HG03575 (cell line): ENCODE results near the gene HRH3.

Experiments used
- ATAC-seq: cut with Tn5 transposase; IDR thresholded peaks from one replicate; pipeline ENCODE4 v1.9.1; 2021; ENCODE audit not compliant: unreplicated experiment, insufficient number of reproducible peaks, low FRiP score; ENCODE audit errors: extremely low read depth

Gene HRH3

DNA sequence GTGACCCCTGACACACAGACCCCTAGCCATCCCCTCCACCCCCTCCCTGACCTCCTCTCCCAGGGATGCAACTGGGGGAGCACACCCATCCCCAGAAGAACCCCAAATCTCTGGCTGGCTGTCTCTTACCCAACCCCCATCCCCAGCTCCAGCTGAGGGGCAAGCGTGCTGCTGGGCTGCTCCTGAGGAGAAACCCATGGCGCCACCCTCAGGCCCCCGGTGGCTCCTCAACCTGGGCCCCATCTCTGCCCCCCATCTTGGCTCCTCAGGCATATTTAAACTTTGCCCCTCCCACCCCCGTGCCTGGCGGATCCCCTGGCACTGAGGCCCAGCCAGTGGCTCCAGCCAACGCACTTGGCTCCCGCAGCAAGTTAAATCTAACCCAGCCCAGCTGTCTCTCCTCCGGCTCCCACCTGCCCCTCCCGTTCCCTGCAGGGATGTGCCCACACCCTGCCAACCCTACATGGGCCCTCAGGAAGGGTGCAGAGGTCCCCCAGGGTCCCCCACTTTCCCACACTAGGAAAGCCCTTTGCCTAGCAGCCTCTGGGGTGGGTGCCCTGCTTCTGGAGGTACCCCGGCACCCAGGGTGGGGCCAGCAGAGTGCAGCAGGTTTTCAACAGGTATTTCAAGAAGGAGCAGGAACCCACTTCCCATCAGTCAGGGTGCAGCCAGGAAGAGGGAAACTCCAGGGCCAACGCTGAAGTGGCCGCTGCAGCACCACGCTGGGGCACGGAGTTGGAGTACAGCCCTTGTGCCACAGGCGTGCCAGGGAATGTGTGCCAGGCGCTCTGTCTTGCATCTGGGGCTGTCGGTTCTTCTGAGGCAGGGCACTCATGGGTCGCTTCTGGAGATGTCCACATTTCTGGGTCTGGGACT, 12.9 kb upstream of the HRH3 start:
- no peak for ATAC-seq

DNA sequence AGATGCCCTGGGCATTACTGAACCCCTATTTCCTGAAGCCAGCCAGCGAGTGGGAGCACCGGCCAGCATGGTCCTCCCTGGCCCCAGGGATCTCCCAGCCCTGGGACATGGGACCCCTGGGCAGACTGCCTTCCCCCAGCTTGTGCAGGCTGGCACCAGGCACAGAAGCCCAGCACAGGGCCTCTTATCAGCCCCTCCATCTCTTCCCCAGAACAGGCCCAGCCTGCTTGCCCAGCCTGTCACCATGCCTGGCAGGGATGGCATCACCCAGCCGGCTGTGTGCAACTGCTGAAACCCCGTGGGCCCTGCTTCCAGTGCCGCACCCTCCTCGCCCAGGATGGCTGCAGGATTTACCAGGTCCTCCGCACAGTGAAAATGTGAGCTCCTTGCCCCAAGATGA, 12.1 kb upstream of the HRH3 start:
- no peak for ATAC-seq

DNA sequence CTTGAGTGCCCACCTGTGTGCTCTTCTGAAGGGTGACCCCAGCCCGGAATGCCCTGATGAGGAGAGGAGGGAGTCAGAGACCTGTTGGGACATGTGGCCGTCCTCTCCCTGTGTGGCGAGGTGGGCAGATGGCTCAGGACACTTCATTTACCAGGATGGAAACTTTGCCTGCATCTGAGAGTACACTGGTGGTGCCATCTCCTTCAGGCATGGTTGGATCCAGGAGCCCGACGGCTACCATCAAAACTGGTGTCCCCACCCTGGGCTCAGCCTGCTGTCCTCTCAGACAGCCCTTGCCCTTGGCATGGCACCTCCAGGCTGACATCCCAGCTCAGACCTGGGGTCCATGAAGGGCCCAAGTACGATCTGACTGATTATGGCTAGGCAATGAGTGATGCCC, 11.2 kb upstream of the HRH3 start:
- ATAC-seq = no peak

DNA sequence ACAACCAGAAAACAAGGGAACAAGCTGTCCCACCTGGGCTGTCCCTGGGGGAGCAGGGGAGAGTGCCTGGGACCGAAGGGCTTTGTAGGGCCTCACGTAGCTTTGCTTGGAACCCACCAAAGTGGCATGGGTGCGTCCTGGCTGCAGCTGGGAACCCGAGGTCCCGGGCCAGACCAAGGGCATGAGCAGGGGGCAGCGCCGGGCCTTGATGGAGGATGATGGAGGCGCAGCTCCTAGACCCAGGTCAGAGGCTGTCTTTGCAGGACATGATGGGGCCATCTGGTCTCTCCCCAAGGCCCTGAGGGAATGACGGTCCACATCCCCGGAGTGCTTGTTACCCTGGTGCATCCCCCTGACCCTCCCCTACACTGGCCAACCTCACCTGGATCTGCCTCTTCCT, 10.6 kb upstream of the HRH3 start:
- ATAC-seq = no peak

DNA sequence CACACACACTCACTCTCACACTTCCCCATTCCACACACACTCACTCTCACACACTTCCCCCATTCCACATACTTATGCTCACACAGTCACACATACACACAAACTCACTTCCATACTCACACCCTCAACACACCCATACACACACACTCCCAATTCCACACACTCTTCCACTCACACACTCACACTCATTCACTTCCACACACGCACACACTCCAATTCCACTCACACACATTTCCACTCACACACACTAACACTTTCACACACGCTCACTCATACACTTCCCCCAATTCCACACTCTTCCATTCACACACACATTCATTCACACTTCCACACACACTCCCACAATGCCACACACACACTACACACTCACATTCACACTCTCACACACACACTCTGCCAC, 10.2 kb upstream of the HRH3 start:
- no peak for ATAC-seq

DNA sequence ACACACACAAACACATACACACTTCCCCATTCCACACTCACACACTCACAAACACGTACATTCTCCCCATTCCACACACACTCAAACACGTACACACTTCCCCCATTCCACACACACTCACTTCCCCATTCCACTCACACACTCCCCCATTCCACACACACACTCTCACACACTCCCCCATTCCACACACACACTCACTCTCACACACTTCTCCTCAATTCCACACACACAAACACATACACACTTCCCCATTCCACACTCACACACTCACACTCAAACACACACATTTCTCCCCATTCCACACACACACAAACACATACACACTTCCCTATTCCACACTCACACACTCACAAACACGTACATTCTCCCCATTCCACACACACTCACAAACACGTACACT, 9.6 kb upstream of the HRH3 start:
- no peak for ATAC-seq

DNA sequence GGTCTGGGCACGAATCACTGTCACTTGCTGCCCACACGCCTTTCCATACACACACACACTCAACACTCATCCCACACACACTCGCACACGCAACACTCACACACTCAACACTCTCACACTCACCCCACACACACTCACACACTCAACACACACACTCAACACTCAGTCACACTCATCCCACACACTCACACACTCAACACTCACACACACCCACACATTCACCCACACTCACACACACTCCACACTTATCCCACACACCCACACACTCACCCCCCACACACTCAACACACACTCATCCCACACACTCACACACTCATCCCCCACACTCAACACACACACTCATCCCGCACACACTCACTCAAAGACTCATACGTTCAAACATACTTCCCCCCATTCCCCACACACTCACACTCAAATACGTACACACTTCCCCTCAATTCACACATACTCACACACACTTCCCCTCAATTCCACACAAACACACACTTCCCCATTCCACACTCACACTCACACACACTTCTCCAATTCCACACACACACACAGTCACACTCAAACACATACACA, 9.0 kb upstream of the HRH3 start:
- ATAC-seq = no peak

DNA sequence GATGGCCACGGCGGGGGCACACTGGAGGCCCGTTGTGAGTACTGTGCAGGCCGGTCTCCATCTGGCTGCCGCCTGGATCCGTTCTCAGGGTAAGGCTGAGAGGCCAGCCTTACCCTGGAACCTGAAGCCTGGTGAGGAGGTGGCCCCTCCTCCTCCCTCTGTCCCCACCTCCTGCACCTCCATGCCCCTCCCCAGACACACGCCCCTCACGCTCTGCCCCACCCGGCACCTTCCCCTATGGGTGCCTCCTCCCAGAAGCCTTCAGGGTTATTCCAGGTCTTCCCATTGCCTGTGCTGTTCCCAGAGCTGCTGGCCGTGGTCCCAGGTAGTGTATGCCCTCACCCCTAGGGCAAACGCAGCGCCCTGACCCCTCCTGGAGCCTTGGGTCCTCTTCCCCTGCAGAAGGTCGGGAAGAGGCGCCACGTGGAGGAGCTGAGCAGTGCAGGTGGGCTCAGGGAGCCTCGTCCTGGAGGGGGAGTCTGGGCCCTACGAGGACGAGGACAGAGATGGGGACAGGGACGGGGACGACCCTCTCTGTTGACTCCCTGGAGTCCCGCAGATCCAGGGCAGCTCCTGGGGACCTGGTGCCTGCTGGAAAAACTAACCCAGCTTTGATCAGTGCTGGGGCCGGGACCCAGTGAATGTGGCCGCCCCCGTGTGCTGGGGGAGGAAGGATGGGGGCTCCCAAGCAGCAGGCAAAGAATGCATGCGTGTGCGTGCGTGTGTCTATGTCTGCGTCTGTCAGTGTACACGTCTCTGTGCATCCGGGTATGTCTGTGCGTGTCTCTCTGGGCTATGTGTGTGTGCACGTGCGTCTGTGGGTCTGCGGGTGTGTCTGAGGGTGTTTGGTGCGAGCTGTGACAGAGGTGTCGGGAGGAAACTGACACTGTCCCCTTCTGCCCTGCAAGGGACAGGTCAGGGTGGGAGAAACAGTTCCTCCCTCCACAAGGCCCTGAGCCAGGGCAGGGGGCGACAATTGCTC, 8.2 kb upstream of the HRH3 start:
- ATAC-seq = no peak

DNA sequence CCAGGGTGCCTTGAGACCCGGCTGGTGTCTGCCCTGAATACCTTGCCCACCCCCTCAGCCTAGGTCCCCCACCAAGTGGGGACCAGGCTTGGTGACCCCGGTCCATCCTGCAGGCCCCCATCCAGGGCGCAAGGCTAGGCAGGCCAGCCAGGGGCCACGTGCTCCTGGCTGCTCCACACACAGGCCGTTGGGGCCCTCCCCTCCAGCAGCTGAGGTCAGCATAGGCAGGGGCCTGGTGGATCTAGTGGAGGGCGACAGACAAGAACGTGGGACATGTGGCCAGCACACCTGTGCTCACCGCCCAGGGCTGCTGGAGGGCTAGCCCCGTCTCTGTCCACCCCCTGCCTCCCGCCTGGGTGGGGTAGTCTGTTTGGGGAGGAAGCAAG, 7.5 kb upstream of the HRH3 start:
- no peak for ATAC-seq

DNA sequence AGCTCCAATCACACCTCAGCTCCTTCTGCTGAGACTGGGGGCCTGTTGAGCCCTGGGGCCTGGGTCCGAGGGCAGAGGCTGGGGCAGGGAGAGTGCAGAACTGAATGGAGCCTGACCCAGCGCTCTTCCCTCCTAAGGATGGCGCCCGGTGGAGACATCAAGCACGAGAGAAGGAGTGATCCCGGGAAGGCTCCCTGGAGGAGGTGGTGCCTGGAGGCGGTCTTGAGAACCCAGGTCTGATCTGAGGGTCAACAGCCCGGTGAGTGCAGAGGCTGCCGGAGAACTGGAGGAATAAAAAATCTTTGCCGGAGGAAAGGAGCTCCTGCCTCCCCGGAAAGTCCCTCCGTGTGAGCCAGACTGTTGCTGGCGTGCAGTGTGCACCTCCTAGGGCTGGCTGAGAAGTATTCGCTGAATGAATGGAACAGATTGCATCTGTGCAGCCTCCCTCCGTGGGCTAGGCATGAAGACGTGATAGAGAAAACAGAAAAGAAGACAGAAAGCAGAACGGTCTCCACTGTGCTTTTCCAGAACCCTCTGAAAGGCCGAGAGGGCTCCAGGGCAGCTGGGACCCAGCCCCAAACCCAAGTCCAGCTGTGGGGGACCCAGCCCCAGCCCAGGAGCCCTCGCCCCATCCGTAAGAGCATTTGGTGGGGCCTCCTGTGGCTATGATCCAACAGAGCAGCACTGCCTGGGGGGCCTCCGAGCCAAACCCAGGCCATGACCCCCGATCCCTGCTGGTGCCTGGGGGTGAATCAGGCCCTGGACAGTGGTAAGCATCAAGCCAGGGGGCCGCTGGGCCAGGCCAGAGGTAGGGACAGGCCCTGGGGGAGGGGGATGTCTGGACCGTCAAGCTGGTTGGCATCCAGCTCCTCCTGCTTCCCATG, 6.9 kb upstream of the HRH3 start:
- ATAC-seq = no peak

DNA sequence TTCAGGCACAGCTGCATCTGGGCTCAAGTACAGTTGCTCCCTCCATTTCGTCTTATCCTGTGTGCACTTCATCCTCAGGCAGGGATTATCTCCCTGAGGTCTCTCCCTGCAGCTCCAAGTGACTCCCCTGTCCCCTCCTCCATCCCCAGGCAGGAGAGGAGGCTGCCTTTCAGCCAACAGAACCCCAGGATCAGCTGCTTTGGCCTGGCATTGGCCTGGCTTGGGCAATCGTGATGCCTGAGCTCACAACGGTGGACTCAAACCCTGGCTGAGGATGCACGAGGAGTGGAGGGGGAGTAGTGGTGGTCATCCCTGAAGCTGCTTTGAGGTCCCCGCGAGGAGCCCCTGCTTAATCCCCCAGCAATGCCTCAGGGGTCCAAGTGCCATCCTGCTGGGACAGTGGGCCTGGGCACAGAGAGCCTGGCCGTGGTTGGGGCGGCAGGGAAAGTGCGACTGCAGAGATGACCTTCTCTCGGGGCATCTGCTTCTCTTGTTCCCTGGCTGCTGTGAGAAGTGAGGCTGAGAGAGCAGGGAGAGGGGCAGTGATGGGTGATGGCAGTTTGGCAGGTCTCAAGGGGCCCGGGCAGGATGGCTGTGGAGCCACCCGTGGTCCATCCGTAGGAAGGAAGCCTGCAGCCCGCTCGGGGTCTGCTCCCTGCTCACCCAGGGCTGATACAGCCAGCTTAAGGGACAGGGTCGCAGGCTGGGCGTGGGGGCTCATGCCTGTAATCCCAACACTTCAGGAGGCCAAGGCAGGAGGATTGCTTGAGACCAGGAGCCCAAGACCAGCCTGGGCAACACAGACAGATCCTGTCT, 6.0 kb upstream of the HRH3 start:
- no peak for ATAC-seq

DNA sequence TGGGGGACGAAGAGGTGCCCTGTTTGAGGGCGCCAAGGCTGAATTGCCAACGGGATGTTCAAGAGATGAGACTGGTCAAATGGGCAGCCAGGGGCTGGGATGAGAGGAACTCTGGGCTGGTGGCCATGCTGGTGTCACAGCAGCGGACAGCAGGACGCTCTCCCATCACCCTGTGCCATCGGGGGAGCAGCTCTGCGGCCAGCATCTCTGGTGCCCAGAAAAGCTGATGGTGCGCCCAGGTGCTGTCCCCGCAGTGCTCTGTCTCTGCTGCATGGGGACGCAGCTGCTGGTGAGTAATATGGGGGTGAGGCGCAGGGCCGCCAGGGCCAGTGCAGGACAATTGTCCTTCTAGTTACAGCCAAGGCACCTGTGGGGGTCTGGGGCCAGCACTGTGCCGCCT, 4.9 kb upstream of the HRH3 start:
- ATAC-seq = no peak

DNA sequence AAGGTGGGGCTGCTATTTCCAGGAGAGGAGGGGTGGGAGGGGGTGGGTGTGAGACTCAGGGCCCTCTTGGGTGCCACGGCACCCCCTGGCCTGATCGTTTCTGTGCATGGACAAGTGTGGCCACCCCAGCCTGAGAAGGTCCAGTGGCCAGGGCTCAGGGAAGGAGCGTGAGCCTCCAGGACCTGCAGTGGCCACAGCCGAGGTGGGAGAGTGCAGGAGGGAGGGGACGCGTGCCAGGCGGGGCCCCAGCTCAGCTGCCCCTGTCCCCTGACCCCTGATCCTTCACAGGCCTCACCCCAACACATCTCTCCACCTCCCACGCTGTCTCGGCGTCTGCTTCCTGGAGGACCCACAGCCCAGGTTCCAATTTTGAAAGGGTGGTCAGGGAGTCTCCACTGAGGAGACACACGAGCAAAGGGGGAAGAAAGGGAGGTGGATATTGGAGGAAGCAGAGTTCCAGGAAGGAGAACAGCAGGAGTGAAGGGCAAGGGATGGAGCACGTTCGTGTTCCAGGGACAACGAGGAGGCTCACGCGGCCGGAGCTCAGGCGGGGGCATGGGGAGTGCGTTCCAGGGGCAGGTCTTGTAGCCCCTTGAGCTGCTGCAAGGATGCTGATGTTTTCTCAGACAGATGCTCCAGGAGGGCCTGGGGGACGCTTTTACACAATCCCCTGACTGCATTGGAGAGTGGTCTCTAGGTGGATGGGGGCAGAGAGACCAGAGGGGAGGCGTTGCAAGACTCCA, 4.2 kb upstream of the HRH3 start:
- no peak for ATAC-seq

DNA sequence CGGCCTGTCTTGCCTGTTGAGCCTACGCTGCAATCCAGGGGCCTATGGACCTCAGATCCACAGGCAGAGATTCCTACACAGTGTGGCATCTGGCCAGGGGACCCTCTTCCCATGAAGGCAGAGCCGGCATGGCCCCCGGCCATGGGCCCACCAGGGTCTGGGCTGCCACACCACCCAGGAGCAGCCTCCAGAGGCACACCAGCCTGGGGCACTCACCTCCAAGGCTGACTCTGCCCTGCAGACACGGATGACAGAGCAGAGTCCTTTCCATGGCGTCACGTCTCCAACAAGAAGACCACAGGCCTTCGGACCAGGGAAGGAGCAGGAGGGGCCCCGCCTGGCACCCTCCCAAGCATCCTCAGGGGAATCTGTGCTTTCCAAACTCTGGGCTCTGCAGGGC, 3.5 kb upstream of the HRH3 start:
- no peak for ATAC-seq

DNA sequence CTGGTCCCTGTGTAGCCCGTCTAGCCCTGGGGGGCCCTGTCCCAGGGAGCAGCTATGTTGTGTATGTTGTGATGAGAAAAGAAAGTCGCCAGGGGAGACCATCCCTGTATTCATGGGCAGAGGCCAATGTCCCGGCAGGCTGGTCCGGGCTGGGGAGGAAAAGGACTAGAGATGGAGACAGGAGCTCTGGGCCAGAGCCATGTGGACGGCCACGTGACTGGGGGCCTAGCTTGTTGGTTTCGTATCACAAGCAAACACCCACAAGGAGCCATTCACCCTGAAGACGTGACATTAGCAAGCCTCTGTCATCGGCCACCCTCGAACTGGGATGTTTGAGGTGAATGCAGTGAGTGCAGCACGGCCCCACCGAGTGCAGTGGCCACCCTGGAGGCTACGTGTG, 2.9 kb upstream of the HRH3 start:
- ATAC-seq = no peak

DNA sequence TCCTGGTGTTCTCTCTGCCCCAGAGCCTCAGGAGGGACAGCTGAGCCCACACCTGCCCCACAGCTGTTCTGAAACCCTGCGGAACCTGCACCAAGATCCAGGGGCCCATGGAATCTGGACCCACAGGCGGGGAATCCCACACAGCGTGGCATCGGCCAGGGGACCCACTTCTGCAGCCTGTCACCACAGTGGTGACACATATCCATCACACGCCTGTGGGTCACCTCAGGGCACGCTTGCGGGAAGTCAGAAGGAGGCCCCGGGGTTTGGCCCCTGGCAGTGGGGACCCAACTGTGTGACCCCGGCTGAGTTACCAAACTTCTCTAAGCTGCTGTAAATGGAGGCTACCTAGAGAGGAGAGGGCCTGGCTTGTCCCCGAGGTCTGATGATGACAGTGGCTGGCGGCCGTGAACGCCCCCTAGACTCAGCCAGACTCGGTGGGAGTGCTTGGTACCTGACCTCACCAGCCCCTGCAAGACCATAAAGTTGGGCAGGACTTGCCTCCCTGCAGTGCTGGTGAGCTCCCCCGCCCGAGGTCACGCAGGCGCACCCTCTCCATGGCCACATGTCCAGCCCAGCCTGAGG, 2.3 kb upstream of the HRH3 start:
- ATAC-seq = no peak
